GM10248 (cell line): Measurements from ENCODE around the gene P2RY2.

Source experiments
- CTCF ChIA-PET: fragments of 300-600 bp; sonication (Branson Sonifier 250); formaldehyde crosslinking; extraction: SDS; loops from one replicate; lab custom pipeline; 2021; ENCODE audit warnings: antibody characterized with exemption; lab: Yijun Ruan, JAX
- POLR2A ChIA-PET: fragments of 350-650 bp; sonication (Branson Sonifier 250); formaldehyde crosslinking; extraction: SDS; loops from one replicate; lab custom pipeline; 2020; ENCODE audit warnings: antibody characterized with exemption; lab: Yijun Ruan, JAX
- DNase-seq: peaks from one replicate; pipeline ENCODE4 v3.0.0; 2012; ENCODE audit errors: extremely low spot score
- TF ChIP-seq, protein P1 (sequence below): IDR thresholded peaks from 2 replicates; pipeline ENCODE4 v1.5.1; 2012; ENCODE audit warnings: mild to moderate bottlenecking, low read depth; ENCODE audit errors: extremely low read depth, missing control alignments, control extremely low read depth

P2RY2 gene

DNA sequence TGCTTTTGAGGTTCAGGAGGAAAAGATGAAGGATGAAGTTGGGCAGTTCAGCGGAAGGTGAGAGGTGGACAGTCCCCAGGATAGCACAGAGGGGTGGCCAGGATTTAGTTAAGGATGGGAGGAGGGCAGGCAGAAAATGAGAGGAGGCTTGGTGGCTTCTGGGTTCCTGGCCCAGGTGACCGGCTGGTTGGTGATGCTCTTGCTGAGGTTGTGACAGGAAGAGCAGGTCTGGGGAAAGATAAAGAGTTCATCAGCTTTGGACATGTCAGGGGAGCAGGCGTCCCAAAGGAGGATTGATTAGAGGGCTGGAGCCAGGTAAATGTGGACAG lies 27.6 kb upstream of the P2RY2 start:
- DNase-seq: no peak
- ChIA-PET POLR2A (no interaction called here), CTCF (interaction anchor here (1.1 to 9.4 kb wide), 4 partner anchors 11 to 145 kb away, joined by 4 to 80 read pairs (median 5); no protein-coding TSS in a partner anchor)
- TF ChIP-seq, protein P1, sequence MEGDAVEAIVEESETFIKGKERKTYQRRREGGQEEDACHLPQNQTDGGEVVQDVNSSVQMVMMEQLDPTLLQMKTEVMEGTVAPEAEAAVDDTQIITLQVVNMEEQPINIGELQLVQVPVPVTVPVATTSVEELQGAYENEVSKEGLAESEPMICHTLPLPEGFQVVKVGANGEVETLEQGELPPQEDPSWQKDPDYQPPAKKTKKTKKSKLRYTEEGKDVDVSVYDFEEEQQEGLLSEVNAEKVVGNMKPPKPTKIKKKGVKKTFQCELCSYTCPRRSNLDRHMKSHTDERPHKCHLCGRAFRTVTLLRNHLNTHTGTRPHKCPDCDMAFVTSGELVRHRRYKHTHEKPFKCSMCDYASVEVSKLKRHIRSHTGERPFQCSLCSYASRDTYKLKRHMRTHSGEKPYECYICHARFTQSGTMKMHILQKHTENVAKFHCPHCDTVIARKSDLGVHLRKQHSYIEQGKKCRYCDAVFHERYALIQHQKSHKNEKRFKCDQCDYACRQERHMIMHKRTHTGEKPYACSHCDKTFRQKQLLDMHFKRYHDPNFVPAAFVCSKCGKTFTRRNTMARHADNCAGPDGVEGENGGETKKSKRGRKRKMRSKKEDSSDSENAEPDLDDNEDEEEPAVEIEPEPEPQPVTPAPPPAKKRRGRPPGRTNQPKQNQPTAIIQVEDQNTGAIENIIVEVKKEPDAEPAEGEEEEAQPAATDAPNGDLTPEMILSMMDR: no peak

DNA sequence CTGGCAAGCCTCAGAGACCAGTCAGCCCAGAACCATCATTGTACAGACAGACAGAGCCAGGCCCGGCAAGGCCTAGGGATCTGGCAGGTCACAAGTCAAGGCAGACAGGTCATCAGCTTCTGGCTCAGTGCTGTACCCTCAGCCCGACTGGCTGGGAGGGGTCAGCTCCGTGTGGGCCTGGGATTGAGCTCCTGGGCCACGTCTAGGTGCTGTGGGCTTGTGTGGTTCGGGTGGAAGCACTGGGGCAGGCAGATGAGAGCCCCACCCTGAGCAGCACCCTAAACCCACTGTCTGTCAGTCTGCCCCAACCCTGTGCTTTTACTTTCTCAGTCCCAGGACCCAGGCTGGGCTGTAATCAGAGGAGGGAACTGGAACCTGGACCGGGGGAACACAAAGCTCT lies 26.9 kb upstream of the P2RY2 start:
- CTCF ChIA-PET: interaction anchor here (1.1 to 9.4 kb wide), 4 partner anchors 10 to 144 kb away, joined by 4 to 80 read pairs (median 5); no protein-coding TSS in a partner anchor
- DNase-seq: no peak
- TF ChIP-seq, protein P1: no peak
- POLR2A ChIA-PET: no interaction called here

DNA sequence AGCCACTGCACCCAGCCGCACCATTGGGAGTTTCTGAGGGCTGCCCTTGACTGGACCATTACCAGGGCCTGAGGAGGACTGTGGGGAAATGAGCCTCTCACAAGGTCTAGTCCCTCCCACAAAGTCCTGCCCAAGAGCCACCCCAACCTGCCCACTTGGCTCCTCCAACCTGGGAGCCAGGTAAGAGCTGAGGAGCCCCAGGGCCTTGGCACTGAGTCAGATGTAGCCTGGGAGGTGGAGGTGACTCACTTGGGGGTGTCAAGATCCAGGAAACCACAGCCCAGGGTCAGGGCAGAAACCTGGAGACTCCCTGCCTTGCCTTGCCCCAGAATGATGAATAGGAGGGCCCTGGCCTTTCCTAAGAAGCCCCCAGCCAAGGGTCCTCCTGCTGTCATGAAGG lies 25.8 kb upstream of the P2RY2 start:
- POLR2A ChIA-PET: no interaction called here
- TF ChIP-seq, protein P1: no peak
- DNase-seq: no peak
- CTCF ChIA-PET: interaction anchor here (1.4 to 9.4 kb wide), 6 partner anchors 9 to 360 kb away, joined by 3 to 80 read pairs (median 9); no protein-coding TSS in a partner anchor

DNA sequence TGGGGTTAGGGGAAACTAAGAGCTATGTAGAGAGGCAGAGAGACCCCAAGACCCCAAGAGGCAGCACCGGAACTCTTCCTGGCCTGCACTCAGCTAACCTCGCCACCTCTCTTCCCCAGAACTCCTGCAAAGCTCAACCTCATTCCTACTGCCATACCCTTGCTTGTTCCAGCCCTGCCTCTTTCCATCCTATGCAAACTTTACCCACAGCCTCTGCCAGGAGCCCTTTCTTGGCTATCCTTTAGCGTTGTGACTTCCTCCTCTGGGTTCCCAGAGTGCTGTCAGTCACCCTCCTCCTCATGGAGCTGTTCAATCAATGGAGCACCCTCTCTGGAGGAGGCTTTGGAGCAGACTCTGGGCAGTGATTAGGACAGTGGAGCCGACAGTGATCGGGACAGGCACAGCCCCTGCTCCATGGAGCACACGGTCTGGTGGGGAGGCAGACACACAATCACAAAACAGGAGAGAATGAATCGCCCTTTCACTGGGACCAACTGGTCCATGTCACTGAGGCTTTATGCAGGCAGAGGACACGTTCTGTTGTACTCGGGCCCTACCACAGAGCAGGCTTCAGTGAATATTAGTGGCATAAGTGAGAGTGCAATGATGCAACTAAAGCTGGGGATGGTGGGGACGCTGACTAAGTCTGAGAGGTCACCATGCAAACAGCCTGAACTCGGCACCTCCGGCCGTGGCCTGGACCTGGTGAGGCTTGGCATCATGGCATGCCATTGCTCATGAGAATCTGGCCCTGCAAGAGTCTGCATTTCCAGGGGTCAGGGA lies 24.6 kb upstream of the P2RY2 start:
- TF ChIP-seq, protein P1: no peak
- CTCF ChIA-PET: interaction anchor here (1.0 to 9.4 kb wide), 12 partner anchors 9 to 509 kb away, joined by 3 to 80 read pairs (median 4); no protein-coding TSS in a partner anchor
- DNase-seq: peak; percentile 49
- POLR2A ChIA-PET: no interaction called here

DNA sequence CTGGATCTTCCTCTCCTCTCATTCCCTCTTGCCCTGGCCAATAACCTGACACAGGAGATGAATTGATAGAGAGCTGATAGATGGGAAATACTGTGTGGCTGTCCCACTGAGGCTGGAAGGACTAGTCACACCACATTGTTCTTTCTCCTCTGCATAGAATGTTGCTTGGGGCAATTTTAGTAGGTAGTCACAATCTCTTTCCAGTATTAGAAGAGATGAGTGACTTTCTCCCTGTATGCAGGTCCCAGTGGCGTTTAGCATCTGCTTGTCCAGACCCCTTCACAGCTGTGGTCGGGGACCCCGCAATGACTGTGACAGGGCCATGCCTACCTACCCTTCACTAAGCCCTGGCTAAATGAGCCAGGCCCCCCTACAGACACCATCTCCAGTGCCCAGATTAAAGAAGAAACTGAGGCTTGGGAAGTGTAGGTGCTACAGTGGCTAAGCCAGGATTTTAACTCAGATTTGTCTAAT lies 24.0 kb upstream of the P2RY2 start:
- TF ChIP-seq, protein P1: no peak
- DNase-seq: no peak
- POLR2A ChIA-PET: no interaction called here
- CTCF ChIA-PET: interaction anchor here (1.0 to 9.4 kb wide), 10 partner anchors 10 to 510 kb away, joined by 3 to 80 read pairs (median 6); no protein-coding TSS in a partner anchor

DNA sequence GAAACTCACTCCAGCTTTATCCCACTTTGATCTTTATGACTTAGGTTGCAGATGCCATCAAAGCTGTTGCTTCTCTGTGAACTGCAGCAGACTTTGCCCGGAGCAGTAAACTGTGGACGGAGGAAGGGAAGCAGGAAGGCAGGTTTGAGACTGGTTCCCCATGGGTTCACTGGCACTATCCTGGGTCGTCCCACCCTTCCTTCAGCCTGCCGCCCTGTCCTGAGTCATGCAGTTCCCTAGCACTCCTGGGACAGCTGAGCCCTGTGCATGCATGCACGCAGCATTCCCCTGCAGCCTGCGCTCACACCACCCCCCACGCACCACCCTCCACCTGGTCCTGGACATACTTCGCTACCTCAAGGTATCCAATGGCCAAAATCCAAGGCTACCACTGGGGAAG lies 23.5 kb upstream of the P2RY2 start:
- TF ChIP-seq, protein P1: no peak
- ChIA-PET CTCF (interaction anchor here (1.0 to 9.4 kb wide), 9 partner anchors 8 to 510 kb away, joined by 3 to 80 read pairs (median 4); no protein-coding TSS in a partner anchor), POLR2A (no interaction called here)
- DNase-seq: no peak
